ENCODE measurements around the gene CLK1.

The CLK1 gene

GRCh38 chr2:200864176-200865034 lies at the start of gene CLK1:
TSS of gene CLK1 (minus strand) at chr2:200864658. CDS start at chr2:200861862, 2,796 bp downstream.
- TF ChIP-seq TEAD4 (IDR thresholded peaks at IDR 0.05) (peak; percentile 93), REST (IDR thresholded peaks at IDR 0.05; ENCODE audit: low read depth) (no peak; the same call in 1 of the 2 replicates), MAX (IDR thresholded peaks at IDR 0.05) (peak; percentile 91), RAD21 (IDR thresholded peaks at IDR 0.05; ENCODE audit: low read depth) (no peak), CEBPB (IDR thresholded peaks at IDR 0.05) (no peak; the same call in 1 of the 2 replicates), EGR1 (IDR thresholded peaks at IDR 0.05) (peak; percentile 87), EP300 (IDR thresholded peaks at IDR 0.05; ENCODE audit: borderline replicate concordance) (no peak), TAF1 (IDR thresholded peaks at IDR 0.05; ENCODE audit: low read depth) (peak; percentile 80), FOXM1 (IDR thresholded peaks at IDR 0.05; ENCODE audit: borderline replicate concordance, low read depth) (no peak; the same call in 1 of the 2 replicates), NFIC (IDR thresholded peaks at IDR 0.05) (no peak), CREB1 (IDR thresholded peaks at IDR 0.05; ENCODE audit: low read depth) (peak; percentile 93), TCF12 (IDR thresholded peaks at IDR 0.05; ENCODE audit: low read depth) (peak; percentile 50; the same call in 1 of the 2 replicates), USF1 (IDR thresholded peaks at IDR 0.05) (peak; percentile 31; the same call in 1 of the 2 replicates), ZBTB7A (IDR thresholded peaks at IDR 0.05; ENCODE audit: low read depth) (no peak), YY1 (IDR thresholded peaks at IDR 0.05; ENCODE audit: low read depth) (peak; percentile 98)

GRCh38 chr2:200913654-200914053 lies 49.2 kb upstream of the CLK1 start:
- no peak for TF ChIP-seq FOXM1 (IDR thresholded peaks at IDR 0.05; ENCODE audit: borderline replicate concordance, low read depth)
- no peak for TF ChIP-seq TEAD4 (IDR thresholded peaks at IDR 0.05)
- no peak for TF ChIP-seq CEBPB (IDR thresholded peaks at IDR 0.05)
- TF ChIP-seq REST (IDR thresholded peaks at IDR 0.05; ENCODE audit: low read depth): no peak

- TF ChIP-seq RAD21 (IDR thresholded peaks at IDR 0.05; ENCODE audit: low read depth) (no peak), NFIC (IDR thresholded peaks at IDR 0.05) (no peak), TAF1 (IDR thresholded peaks at IDR 0.05; ENCODE audit: low read depth) (no peak), CREB1 (IDR thresholded peaks at IDR 0.05; ENCODE audit: low read depth) (no peak), FOXM1 (IDR thresholded peaks at IDR 0.05; ENCODE audit: borderline replicate concordance, low read depth) (no peak), REST (IDR thresholded peaks at IDR 0.05; ENCODE audit: low read depth) (no peak), ZBTB7A (IDR thresholded peaks at IDR 0.05; ENCODE audit: low read depth) (no peak), TCF12 (IDR thresholded peaks at IDR 0.05; ENCODE audit: low read depth) (no peak), YY1 (IDR thresholded peaks at IDR 0.05; ENCODE audit: low read depth) (no peak), TEAD4 (IDR thresholded peaks at IDR 0.05) (no peak), EP300 (IDR thresholded peaks at IDR 0.05; ENCODE audit: borderline replicate concordance) (no peak), MAX (IDR thresholded peaks at IDR 0.05) (no peak), EGR1 (IDR thresholded peaks at IDR 0.05) (no peak), USF1 (IDR thresholded peaks at IDR 0.05) (no peak), CEBPB (IDR thresholded peaks at IDR 0.05) (no peak)
Measured at GRCh38 chr2:200909958-200910357, 45.5 kb upstream of the CLK1 start.

Measured in Ishikawa (cell line).